Endothelial cell of umbilical vein (primary cell): ENCODE results near the gene FAM3B. TPM values are rescaled to one million over a fixed set of nuclear protein-coding genes. Genes with fewer than 3 reads are reported as not detected.

Experiments
- BruUV-seq: library from RNA; stranded (reverse); fragments of 400-500 nt; replicated peaks from 2 replicates; lab custom pipeline; 2021; lab: Mats Ljungman, UMichigan
- CTCF ChIA-PET: fragments of 300-600, 350-600 bp; sonication (Branson Sonifier 250); formaldehyde crosslinking; loops from one replicate; lab custom pipeline; 2021; ENCODE audit warnings: antibody characterized with exemption, inconsistent platforms; lab: Charles Lee
- POLR2A ChIA-PET: fragments of 300-600, 350-600 bp; sonication (Branson Sonifier 250); formaldehyde crosslinking; loops from one replicate; lab custom pipeline; 2021; ENCODE audit warnings: antibody characterized with exemption, inconsistent platforms; lab: Charles Lee
- DNase-seq: peaks from one replicate; pipeline ENCODE4 v3.0.0-alpha.2; 2011; ENCODE audit warnings: low read depth, low spot score
- FAIRE-seq: peaks from 2 replicates; lab custom pipeline; 2011; peaks lifted over from hg19 to GRCh38; lab: Jason Lieb, UNC
- H2AFZ ChIP-seq: 2 replicates; pipeline ENCODE4 v1.6.0; 2012; ENCODE audit warnings: low read depth, low read length, control low read depth, inconsistent platforms
- H3K27ac ChIP-seq: 2 replicates; pipeline ENCODE4 v1.5.1; 2011; ENCODE audit warnings: low read depth, mild to moderate bottlenecking, control low read depth, low read length, moderate library complexity; ENCODE audit not compliant: insufficient read depth
- H3K27me3 ChIP-seq, 2 experiments: 2 replicates each; pipeline versions ENCODE4 v1.6.0 to v1.6.1; 2011; ENCODE audit warnings: low read length in 2 of 2, mixed read lengths in 1 of 2; ENCODE audit not compliant: control insufficient read depth in 2 of 2, insufficient read depth in 2 of 2
- H3K36me3 ChIP-seq, 2 experiments: 2 replicates in 1 of 2; 3 replicates in 1 of 2; pipeline ENCODE4 v1.5.1; 2011; ENCODE audit warnings: low read length in 2 of 2, mild to moderate bottlenecking in 1 of 2, moderate library complexity in 1 of 2; ENCODE audit not compliant: control insufficient read depth in 2 of 2, insufficient read depth in 2 of 2; ENCODE audit errors: extremely low read depth in 1 of 2
- H3K4me1 ChIP-seq: 3 replicates; pipeline ENCODE4 v1.5.1; 2011; ENCODE audit warnings: mild to moderate bottlenecking, low read length; ENCODE audit not compliant: control insufficient read depth, insufficient read depth; ENCODE audit errors: extremely low read depth
- H3K4me2 ChIP-seq: 2 replicates; pipeline ENCODE4 v1.6.1; 2011; ENCODE audit warnings: low read length, control low read depth, mixed read lengths; ENCODE audit not compliant: insufficient read depth
- H3K4me3 ChIP-seq, 3 experiments: fragments of 200-600 bp in 1 of 3; sonication (generic), shearing (Covaris generic) in 1 of 3; replicated peaks in 1 of 3; 2 replicates each; pipeline ENCODE4 v1.5.1; 2011 to 2016; ENCODE audit warnings: control low read depth in 3 of 3, low read length in 3 of 3, mild to moderate bottlenecking in 2 of 3, inconsistent platforms in 1 of 3, low read depth in 1 of 3, moderate library complexity in 1 of 3; ENCODE audit not compliant: insufficient read depth in 1 of 3
- H3K79me2 ChIP-seq: 2 replicates; pipeline ENCODE4 v1.6.0; 2012; ENCODE audit warnings: low read length, inconsistent platforms; ENCODE audit not compliant: control insufficient read depth, insufficient read depth
- H3K9ac ChIP-seq: replicated peaks from 2 replicates; pipeline ENCODE3; 2011; ENCODE audit warnings: low read length, control low read depth; ENCODE audit not compliant: insufficient read depth; ENCODE audit errors: extremely low read depth
- H3K9me1 ChIP-seq: replicated peaks from 3 replicates; pipeline ENCODE4 v1.6.0; 2011; ENCODE audit warnings: mild to moderate bottlenecking, low read length; ENCODE audit not compliant: control insufficient read depth, insufficient read depth; ENCODE audit errors: extremely low read depth
- H3K9me3 ChIP-seq: replicated peaks from 2 replicates; pipeline ENCODE4 v1.5.1; 2012; ENCODE audit warnings: low read length, inconsistent platforms; ENCODE audit not compliant: control insufficient read depth, insufficient read depth
- H4K20me1 ChIP-seq: replicated peaks from 2 replicates; pipeline ENCODE3; 2011; ENCODE audit warnings: mild to moderate bottlenecking, low read length; ENCODE audit not compliant: control insufficient read depth, insufficient read depth; ENCODE audit errors: extremely low read depth
- CTCF ChIP-seq, 2 donors: IDR thresholded peaks; 1 replicate in 1 of 2; 2 replicates in 1 of 2; pipeline ENCODE4 v1.5.1; 2011; ENCODE audit warnings: low read length in 2 of 2, mild to moderate bottlenecking in 2 of 2, moderate library complexity in 2 of 2, control low read depth in 1 of 2, inconsistent platforms in 1 of 2, low read depth in 1 of 2; ENCODE audit not compliant: insufficient read depth in 1 of 2; ENCODE audit errors: extremely low read depth in 1 of 2
- EZH2 ChIP-seq: IDR thresholded peaks from 2 replicates; pipeline ENCODE4 v1.6.1; 2012; ENCODE audit warnings: borderline replicate concordance, low read depth, mild to moderate bottlenecking, moderate library complexity, low read length, inconsistent platforms; ENCODE audit not compliant: severe bottlenecking
- FOS ChIP-seq: IDR thresholded peaks from 2 replicates; pipeline ENCODE4 v1.6.1; 2011; ENCODE audit warnings: mild to moderate bottlenecking, low read length, moderate library complexity, borderline replicate concordance; ENCODE audit not compliant: insufficient read depth
- GATA2 ChIP-seq: IDR thresholded peaks from 2 replicates; pipeline ENCODE4 v1.7.0; 2011; ENCODE audit warnings: low read depth, mild to moderate bottlenecking, moderate library complexity, mixed read lengths, low read length; ENCODE audit not compliant: insufficient read length, insufficient read depth
- JUN ChIP-seq: IDR thresholded peaks from 2 replicates; pipeline ENCODE4 v1.6.1; 2011; ENCODE audit warnings: borderline replicate concordance, low read depth; ENCODE audit not compliant: insufficient read length, insufficient read depth
- MYC ChIP-seq: IDR thresholded peaks from one replicate; pipeline ENCODE4 v1.6.1; 2011; ENCODE audit warnings: mild to moderate bottlenecking, low read depth, low read length
- POLR2A ChIP-seq: IDR thresholded peaks from 2 replicates; pipeline ENCODE4 v1.6.1; 2012; ENCODE audit warnings: low read depth, mild to moderate bottlenecking, control low read depth, low read length
- POLR2AphosphoS5 ChIP-seq: IDR thresholded peaks from 2 replicates; pipeline ENCODE4 v1.6.1; 2012; ENCODE audit warnings: low read depth, mild to moderate bottlenecking, control low read depth, low read length, moderate library complexity; ENCODE audit not compliant: insufficient read depth
- dilution Hi-C: fragments of 300-500 bp; cut with MboI; formaldehyde crosslinking; loops from one replicate; pipeline ENCODE4 v1.15.0; 2019; ENCODE audit warnings: low sequenced_read_pairs; ENCODE audit not compliant: extremely low pct_ligation_motif_present
- intact Hi-C: fragments of 100-400 bp; cut with micrococcal nuclease; formaldehyde crosslinking; loops from one replicate; pipeline ENCODE4 v1.10.0; 2022
- polyA plus RNA-seq, 4 experiments: library from polyadenylated mRNA; depleted of rRNA in 3 of 4; stranded (reverse) in 3 of 4; unstranded in 1 of 4; fragments of >200 nt; gene quantifications; 2 replicates each; pipeline versions ENCODE4 v1.2.1 to v1.2.3, GENCODE V29; 2011 to 2012; ENCODE audit warnings: missing spikeins in 1 of 4
- total RNA-seq: library from RNA; stranded (reverse); gene quantifications from 2 replicates; pipeline ENCODE4 v1.2.3, GENCODE V29; 2021
- TF ChIP-seq, protein P1 (sequence below): IDR thresholded peaks from 2 replicates; pipeline ENCODE4 v1.6.1; 2011; ENCODE audit not compliant: insufficient read depth, insufficient read length

FAM3B gene
- total and polyA plus RNA-seq, 2 donors (not counting 3 experiments of a cell fraction or from before 2014, with no cell fraction given), result not detected

- H3K4me3 ChIP-seq, result no peak overlapping the region
- no peak overlapping the region for H2AFZ ChIP-seq
- H4K20me1 ChIP-seq, result no peaks in the 10 kb centered on the region
- no TSS peak for BruUV-seq
- H3K27ac ChIP-seq, result no peak overlapping the region
- no peak overlapping the region for H3K9ac ChIP-seq
- ChIA-PET POLR2A (no interaction called here), CTCF (no interaction called here)
- no peaks in the 10 kb centered on the region for H3K9me1 ChIP-seq
- dilution Hi-C loops (no loop called here), intact Hi-C loops (no loop called here)
- DNase-seq (no peak), FAIRE-seq (no peak)
- no peak for TF ChIP-seq CTCF (IDR thresholded peaks at IDR 0.05; ENCODE audit: extremely low read depth in 1 of 2, insufficient read depth in 1 of 2, low read depth in 1 of 2, low read length in 2 of 2)
- no peak for TF ChIP-seq EZH2
- TF ChIP-seq JUN, result no peak
- TF ChIP-seq POLR2AphosphoS5, result no peak
- no peak for TF ChIP-seq MYC
- no peak for TF ChIP-seq FOS
- TF ChIP-seq, protein P1, sequence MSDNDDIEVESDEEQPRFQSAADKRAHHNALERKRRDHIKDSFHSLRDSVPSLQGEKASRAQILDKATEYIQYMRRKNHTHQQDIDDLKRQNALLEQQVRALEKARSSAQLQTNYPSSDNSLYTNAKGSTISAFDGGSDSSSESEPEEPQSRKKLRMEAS, result no peak
- no peak for TF ChIP-seq GATA2
- no peak for TF ChIP-seq POLR2A
- H3K4me1 ChIP-seq, result no peaks in the 10 kb centered on the region
- no peaks in the 10 kb centered on the region for H3K36me3 ChIP-seq
- H3K27me3 ChIP-seq, result no peaks in the 10 kb centered on the region
- no peak overlapping the region for H3K4me2 ChIP-seq
- H3K9me3 ChIP-seq, result no peaks in the 10 kb centered on the region
- H3K79me2 ChIP-seq, result no peaks in the 10 kb centered on the region
Observed at GRCh38 chr21:41403331-41403730, 86.7 kb downstream of the FAM3B start.
